ENCODE results near the gene EFHC2.

Gene EFHC2

DNA sequence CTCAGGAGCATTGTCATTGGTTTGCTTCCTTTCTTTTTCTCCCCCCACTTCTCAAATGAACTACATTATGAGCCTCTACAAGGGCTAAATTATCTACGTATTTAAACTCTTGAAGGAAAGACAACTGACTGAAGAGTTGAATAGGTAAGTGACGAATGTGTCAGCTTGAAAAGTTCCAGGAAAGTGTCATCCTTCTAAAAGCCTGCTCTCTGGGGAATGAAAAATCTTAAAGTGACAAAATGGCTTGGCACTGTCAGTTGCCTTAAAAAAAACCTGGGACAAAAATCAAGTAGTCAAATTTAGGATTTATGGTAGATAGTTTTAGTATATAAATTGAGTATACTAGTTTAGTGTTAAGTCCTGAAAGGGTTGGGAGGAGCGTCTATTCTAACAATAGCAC, 196.3 kb downstream of the EFHC2 start:
- DNase-seq (ENCODE audit: low read depth) = no peak

DNA sequence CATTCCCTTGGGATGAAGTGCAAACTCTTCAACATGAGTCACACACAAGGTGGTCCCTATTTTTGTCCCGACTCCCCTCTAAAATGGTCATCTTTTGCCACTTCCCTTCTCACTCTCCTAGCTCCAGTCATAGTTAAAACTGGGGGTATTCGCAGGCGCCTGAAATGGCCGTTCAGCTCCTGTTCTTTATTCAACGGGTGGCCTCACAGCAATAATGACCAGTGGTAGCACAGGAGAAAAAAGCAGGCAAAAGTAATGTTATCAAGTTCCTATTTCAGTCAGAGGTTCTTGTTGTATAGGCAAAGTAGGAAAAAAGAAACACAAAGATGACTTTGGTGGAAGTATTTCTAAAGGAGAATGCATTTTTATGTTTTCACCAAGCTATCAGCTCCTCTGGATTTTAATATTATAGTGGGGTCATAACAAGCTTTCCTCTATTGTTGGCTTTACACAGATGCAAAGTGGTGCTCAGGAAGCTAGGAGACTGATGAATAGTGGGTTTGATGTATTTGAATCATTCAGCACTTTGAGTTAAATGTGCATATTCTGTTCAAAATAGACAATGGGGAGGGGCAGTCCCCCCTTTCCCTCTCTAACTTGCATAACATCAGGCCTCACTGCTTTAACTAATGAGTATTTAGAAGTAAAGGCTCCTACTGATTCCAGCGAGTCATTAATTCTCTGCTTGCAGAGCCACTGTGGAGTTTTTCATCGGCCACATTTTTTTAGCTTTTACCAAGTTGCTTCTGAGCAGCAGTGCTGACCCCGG, 199.1 kb downstream of the EFHC2 start:
- DNase-seq (ENCODE audit: low read depth) = no peak

DNA sequence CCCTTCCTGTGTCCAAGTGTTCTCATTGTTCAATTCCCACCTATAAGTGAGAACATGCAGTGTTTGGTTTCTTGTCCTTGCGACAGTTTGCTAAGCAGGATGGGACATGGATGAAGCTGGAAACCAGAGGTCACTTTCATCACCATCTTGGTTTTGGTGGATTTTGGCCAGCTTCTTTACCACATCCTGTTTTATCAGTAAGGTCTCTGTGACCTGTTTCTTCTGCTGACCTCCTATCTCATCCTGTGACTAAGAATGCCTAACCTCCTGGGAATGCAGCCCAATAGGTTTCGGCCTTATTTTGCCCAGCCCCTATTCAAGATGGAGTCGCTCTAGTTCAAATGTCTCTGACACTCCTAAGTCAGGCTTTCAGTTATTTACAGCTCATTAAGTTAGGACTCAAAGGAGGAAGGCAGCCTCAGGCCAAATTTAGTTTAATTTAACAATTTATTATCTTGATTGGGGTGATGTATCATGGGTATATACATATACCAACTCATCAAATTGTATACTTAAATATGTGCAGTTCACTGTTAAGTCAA, 200.3 kb downstream of the EFHC2 start:
- no peak for DNase-seq (ENCODE audit: low read depth)

DNA sequence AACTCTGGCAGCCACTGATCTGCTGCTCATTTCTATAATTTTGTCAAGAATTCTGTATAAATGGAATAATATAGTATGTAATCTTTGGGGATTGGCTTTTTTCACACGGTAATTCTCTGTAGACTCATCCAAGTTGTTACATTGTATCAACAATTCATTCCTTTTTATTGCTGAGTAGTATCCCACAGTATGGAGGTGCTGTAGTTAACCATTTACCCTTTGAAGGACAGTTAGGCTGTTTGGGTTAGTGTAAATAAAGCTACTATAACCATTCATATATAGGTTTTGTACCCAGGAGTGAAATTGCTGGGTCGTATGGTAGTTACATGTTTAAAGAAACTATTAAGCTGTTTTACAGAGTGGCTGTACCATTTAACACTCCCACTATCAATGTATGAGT, 213.3 kb downstream of the EFHC2 start:
- no peak for DNase-seq (ENCODE audit: low read depth)

DNA sequence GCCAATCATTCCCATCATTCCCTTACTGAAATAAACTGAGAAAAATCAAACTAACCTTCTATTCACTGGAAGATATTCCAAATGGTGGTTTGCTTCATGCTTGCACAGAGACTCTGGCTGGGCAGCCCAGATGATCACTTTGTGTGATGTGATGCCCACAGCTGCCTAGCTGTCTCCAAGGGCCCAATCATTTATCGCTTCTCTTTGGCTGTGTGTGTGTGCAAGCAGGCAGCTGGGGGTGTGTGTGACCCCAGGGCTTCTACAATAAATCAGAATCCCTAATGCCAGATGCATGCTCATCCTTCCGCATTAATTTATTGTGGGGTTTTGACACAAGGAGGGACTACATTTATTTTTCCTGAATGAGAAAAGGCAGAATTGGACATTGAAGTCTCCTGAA, 230.1 kb downstream of the EFHC2 start:
- DNase-seq (ENCODE audit: low read depth) = no peak

DNA sequence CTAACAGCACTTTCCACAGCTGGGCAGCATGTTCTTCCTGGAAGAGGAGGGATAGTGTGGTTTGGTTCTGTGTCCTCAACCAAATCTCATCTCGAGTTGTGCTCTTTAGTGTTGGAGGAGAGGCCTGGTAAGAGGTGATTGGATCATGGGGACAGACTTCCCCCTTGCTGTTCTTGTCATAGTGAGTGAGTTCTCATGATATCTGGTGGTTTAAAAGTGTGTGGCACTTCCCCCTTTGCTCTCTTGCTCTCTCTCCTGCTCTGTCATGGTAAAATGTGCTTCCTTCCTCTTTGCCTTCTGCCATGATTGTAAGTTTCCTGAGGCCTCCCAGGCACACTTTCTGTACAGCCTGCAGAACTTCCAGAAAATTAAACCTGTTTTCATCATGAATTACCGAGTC, 236.6 kb downstream of the EFHC2 start:
- DNase-seq (ENCODE audit: low read depth) = no peak

DNA sequence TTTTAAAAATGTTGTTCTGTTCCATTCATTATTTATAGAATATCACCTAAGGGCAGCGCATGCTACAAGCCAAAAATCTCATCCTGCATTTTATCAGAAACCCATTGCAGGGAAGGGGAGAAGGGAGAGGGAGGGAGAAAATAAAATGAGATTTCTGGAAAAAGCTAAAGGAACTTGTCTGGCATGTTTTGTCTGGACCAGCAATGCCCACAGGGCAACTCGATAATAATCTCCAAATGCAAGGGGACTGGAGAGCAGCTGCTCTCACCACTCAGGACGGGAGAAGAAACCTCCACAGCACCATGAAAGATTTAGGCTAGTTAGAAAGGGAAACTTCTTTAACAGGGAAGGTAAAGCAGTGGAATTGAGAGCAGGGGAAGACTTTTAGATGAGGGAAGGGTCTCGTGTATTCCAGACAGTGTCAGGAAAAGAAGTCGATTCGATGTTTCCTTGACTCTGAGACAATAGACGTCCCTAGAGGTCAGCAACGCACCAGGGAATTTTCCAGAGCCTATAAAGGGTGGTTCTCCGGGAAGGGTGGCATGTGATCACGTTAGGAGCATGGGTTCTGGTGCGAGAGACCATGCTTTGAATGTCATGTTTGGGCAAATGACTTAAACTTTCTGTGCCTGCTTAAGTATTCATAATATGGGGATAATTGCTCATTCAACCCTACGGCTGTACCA, 238.1 kb downstream of the EFHC2 start:
- no peak for DNase-seq (ENCODE audit: low read depth)

DNA sequence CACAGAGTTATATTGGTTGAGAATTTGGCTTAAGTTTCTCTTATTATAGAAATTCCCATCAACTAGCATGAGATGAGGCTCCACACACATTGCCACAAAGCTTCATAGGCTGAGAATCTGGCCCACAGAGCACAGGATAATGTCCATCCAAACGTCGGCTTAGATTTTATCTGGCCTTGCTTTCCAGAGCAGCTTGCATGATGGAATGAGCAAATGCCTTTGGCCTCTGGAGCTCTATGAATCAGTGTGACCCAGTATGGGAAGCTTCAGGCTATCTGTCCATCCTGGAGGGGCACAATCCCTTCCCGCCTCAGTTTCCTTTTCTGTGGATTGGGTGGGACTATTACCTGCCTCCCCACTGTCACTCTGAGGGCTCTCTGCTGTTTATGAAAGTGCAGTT, 238.8 kb downstream of the EFHC2 start:
- no peak for DNase-seq (ENCODE audit: low read depth)

DNA sequence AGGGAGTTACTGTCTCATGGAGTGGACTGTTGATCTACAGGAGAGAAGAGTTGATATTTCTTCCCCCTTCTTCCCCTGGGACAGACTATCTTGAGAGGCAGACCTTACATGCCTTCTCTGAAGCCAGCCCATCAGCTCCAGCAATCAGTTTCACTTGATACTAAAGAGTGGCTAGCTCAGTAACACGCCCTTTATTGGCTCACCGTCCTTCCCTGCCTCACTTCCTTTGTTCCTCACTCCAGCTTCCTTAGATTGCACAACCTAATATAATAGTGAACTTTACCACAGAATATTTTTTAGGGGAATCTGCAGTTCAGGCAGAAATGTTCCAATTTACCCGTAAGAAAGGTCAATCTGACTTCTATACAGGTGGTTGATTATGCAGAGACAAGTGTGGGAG, 242.2 kb downstream of the EFHC2 start:
- no peak for DNase-seq (ENCODE audit: low read depth)

DNA sequence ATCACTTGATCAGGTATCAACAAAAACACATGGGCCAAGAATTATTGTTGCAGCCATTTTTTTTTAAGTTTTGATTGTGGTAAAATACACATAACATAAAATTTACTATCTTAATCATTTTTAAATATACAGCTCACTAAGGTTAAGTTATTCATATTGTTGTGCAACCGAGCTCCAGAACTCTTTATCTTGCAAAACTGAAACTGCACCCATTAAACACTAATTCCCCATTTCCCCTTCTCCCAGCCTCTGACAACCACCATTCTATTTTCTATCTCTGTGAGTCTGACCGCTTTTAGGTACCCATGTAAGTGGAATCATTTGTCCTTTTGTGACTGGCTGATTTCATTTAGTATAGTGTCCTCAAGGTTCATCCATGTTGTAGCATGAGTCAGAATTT, 244.1 kb downstream of the EFHC2 start:
- DNase-seq (ENCODE audit: low read depth) = no peak

Data from activated gamma-delta T cell treated with anti-CD3 and anti-CD28 coated beads, Interleukin-2, amount 50 U/mL, for 16 hours (primary cell).